Measurements from ENCODE around the gene OR2A5.
"Not testable (repeated sequence)": the region's sequence is repeated elsewhere in the genome, so short reads cannot be mapped to it uniquely, and the experiment has no call there.

OR2A5 gene

GRCh38 chr7:144036302-144036885 lies 12.4 kb upstream of the OR2A5 start:
- no peak for DNase-seq

GRCh38 chr7:144037414-144038035 lies 11.2 kb upstream of the OR2A5 start:
- no peak for DNase-seq

- DNase-seq = no peak
Observed at GRCh38 chr7:144038887-144039286, 9.9 kb upstream of the OR2A5 start.

GRCh38 chr7:144049491-144049890 lies 743 bp downstream of the OR2A5 start:
- no peak for DNase-seq

GRCh38 chr7:144050093-144050492 lies 1.3 kb downstream of the OR2A5 start:
- no peak for DNase-seq

GRCh38 chr7:144050884-144051283 lies 2.1 kb downstream of the OR2A5 start:
- not testable (repeated sequence) for DNase-seq

- DNase-seq = no peak
Observed at GRCh38 chr7:144057954-144058353, 9.2 kb downstream of the OR2A5 start.

- DNase-seq = no peak
Observed at GRCh38 chr7:144063710-144064109, 15.0 kb downstream of the OR2A5 start.

GRCh38 chr7:144069511-144069910 lies 20.8 kb downstream of the OR2A5 start, which contains the start of gene OR2A25:
OR2A25 (plus strand) TSS chr7:144069811; CDS start chr7:144074220, 4,409 bp downstream.
- no peak for DNase-seq

GRCh38 chr7:144069953-144070352 lies 21.2 kb downstream of the OR2A5 start:
- DNase-seq = no peak

- no peak for DNase-seq
Observed at GRCh38 chr7:144074374-144074773, 25.6 kb downstream of the OR2A5 start.

- no peak for DNase-seq
Observed at GRCh38 chr7:144085978-144086377, 37.2 kb downstream of the OR2A5 start, which contains the start of gene OR2A12. OR2A12 (plus strand) TSS chr7:144086278; CDS start chr7:144095108, 8,830 bp downstream.

- DNase-seq = no peak
Observed at GRCh38 chr7:144086730-144087129, 38.0 kb downstream of the OR2A5 start.

- no peak for DNase-seq
Observed at GRCh38 chr7:144087230-144087629, 38.5 kb downstream of the OR2A5 start.

GRCh38 chr7:144090667-144091066 lies 41.9 kb downstream of the OR2A5 start:
- DNase-seq = no peak

GRCh38 chr7:144098776-144099175 lies 50.0 kb downstream of the OR2A5 start:
- no peak for DNase-seq

- DNase-seq = no peak
Observed at GRCh38 chr7:144100607-144101006, 51.9 kb downstream of the OR2A5 start.

- no peak for DNase-seq
Observed at GRCh38 chr7:144102041-144102440, 53.3 kb downstream of the OR2A5 start.

- DNase-seq = no peak
Observed at GRCh38 chr7:144105211-144105610, 56.5 kb downstream of the OR2A5 start.

Measured in activated T-cell treated with anti-CD3 and anti-CD28 coated beads for 4 hours (primary cell).